GM12873 (cell line): ENCODE measurements around the gene TCF7L1.

Source experiments
- CTCF ChIP-seq: IDR thresholded peaks from 2 replicates; pipeline ENCODE4 v1.5.1; 2012; ENCODE audit warnings: low read depth, mild to moderate bottlenecking, moderate library complexity, low read length, control low read depth; ENCODE audit not compliant: insufficient read depth; ENCODE audit errors: missing control alignments

TCF7L1 gene

DNA sequence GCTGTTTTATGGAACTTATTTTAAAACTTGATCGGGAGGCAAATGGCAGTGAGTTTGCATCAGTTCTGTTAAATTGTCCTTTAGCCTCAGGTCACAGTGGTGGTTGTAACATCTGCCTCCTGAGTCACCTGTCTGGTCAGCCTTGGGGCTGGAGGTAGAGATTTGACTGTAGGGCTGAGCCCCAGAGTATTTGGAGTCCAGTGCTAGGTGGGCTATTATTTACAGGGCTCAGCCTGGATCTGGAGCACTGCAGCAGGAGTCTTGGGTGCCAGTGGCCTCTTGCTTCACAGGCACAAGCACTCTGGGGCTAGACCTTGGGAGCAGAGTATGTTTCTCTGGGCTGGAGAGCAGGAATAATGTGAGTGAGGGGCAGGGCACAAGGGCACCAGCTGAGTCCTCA lies 32.8 kb downstream of the TCF7L1 start:
- no peak for TF ChIP-seq CTCF

GRCh38 chr2:85167479-85167878 lies 34.3 kb downstream of the TCF7L1 start:
- TF ChIP-seq CTCF, result no peak

GRCh38 chr2:85168942-85169341 lies 35.8 kb downstream of the TCF7L1 start:
- no peak for TF ChIP-seq CTCF

- TF ChIP-seq CTCF, result no peak
Measured at GRCh38 chr2:85169581-85169980, 36.4 kb downstream of the TCF7L1 start.

DNA sequence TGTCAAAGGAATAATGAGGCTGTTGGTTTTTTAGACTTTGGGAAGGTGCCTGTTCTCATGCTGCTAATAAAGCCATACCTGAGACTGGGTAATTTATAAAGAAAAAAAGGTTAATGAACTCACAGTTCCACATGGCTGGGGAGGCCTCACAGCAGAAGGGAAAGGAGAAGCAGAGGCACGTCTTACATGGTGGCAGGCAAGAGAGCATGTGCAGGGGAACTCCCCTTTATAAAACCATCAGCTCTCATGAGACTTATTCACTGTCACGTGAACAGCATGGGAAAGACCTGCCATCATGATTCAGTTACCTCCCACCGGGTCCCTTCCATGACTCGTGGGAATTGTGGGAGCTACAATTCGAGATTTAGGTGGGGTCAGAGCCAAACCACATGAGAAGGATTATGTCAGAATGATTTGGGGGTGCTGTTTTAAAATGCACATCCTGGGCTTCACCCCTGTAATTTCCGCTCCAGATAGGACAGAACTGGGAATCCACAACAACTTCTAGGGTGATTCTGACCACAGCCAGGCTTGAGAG lies 37.8 kb downstream of the TCF7L1 start:
- no peak for TF ChIP-seq CTCF

- no peak for TF ChIP-seq CTCF
Measured at GRCh38 chr2:85171916-85172315, 38.7 kb downstream of the TCF7L1 start.

DNA sequence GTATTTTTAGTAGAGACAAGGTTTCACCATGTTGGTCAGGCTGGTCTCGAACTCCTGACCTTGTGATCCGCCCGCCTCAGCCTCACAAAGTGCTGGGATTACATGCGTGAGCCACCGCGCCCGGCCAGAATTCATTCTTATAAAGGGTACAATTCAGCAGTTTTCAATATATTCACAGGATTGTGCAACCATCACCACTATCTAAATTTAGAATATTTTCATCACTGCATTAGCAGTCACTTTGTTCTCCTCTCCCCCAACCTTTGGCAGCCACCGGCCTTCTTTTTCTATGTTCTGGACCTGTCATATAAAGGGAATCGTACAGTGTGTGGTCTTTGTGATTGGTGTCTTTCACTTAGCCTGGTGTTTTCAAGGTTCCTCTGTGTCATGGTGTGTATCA lies 40.7 kb downstream of the TCF7L1 start:
- no peak for TF ChIP-seq CTCF
